Subcutaneous adipose tissue (tissue), 4 donors: ENCODE data around the gene GSTA3. TPM values are rescaled to one million over a fixed set of nuclear protein-coding genes. Genes with fewer than 3 reads are reported as not detected.

Experiments
- total RNA-seq, 4 donors: library from RNA; depleted of rRNA; stranded (reverse); fragments of >200 nt; gene quantifications; one replicate each; pipeline ENCODE4 v1.1.0, GENCODE V29; 2016
- TF ChIP-seq, protein P1 (sequence below): fragments of 450-650 bp; IDR thresholded peaks from one replicate; pipeline ENCODE4 v1.5.1; 2016; ENCODE audit warnings: low read depth, mild to moderate bottlenecking, control low read depth, antibody characterized with exemption, moderate library complexity

Gene GSTA3
- total RNA-seq, 4 donors from 2014 or later: not detected

DNA sequence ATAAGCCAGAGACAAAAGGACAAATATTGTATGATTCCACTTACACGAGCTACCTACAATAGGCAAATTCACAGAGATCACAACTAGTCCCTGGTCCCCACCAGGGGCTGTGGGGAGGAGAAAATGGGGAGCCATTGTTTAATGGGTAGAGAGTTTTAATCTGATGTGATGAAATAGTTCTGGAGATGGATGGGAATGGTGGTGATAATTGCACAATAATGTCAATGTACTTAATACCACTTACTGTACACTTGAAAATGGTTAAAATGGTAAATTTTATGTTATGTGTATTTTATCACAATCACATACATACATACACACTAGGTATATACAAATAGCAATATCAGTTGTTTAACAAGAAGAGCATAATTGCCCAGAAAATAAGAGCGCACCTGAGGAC lies 24.3 kb upstream of the GSTA3 start:
- TF ChIP-seq, protein P1, sequence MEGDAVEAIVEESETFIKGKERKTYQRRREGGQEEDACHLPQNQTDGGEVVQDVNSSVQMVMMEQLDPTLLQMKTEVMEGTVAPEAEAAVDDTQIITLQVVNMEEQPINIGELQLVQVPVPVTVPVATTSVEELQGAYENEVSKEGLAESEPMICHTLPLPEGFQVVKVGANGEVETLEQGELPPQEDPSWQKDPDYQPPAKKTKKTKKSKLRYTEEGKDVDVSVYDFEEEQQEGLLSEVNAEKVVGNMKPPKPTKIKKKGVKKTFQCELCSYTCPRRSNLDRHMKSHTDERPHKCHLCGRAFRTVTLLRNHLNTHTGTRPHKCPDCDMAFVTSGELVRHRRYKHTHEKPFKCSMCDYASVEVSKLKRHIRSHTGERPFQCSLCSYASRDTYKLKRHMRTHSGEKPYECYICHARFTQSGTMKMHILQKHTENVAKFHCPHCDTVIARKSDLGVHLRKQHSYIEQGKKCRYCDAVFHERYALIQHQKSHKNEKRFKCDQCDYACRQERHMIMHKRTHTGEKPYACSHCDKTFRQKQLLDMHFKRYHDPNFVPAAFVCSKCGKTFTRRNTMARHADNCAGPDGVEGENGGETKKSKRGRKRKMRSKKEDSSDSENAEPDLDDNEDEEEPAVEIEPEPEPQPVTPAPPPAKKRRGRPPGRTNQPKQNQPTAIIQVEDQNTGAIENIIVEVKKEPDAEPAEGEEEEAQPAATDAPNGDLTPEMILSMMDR: no peak

DNA sequence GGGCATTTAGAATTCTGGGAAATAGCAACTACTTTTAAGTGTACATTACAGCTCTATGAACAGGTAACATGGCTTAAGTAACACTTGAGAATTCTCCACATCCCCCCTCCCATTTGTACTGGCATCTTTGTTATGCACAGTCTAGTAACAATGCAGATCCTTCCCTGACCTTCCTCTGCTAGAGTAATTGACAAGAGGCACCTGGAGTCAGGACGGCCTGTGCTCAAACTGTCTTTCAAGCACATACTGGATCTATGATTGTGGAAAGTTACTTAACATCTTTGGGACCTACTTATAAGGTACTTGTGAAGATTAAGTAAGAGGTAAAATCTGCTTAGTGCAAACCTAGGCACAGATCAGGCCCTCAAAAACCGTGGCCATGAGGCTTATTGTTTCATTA lies 21.9 kb upstream of the GSTA3 start:
- TF ChIP-seq, protein P1: no peak

DNA sequence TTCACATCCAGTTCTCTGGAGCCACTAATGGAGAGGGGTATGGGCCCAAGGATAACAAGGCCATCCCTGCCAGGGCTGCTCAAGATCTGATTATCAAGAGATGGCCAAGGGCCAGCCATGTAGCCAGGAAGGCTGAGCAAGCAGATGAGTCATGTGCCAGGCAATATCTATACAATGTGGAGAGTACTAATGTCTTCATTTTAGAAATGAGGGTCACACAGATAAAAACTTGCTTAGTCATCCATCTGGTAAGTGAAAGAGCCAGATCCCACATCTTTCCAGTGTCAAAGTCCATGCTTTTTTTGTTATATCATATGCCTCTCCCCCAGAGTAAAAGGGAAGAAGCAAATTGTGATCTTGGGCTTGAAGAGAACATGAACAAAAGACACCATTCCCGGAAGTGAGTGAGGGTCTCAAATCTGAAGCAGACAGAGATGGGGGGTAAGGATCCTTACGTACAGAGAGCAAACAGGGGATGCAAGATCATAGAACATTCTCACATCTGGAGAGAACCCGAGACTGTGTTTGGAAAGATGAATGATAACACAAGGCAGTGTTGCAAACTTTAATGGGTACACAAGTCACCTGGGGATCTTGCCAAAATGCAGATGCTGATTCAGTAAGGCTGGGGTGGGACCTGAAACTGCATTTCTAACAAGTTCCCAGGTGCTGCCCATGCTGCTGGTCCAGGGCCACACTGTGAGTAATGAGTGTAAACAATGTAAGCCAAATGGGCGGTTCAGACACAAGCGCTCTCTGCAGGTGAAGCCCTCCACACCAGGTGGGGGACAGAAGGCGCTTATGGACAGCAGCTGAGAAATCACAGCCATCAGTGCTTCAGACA lies 20.0 kb upstream of the GSTA3 start:
- TF ChIP-seq, protein P1: no peak

DNA sequence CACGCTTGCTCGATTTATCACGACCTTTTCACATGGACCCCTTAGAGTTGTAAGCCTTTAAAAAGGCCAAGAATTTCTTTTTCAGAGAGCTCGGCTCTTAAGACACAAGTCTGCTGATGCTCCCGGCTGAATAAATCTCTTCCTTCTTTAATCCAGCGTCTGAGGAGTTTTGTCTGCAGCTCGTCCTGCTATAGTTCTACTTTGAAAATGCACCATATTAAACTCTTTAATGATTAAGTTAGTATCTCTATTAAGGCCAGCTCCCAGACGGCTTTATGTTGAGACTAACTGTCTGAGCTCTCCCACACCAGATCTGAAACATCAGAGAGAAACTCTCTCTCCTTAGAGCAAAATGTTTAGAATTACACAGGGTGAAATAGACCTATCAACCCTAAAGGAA lies 18.0 kb upstream of the GSTA3 start:
- TF ChIP-seq, protein P1: no peak

DNA sequence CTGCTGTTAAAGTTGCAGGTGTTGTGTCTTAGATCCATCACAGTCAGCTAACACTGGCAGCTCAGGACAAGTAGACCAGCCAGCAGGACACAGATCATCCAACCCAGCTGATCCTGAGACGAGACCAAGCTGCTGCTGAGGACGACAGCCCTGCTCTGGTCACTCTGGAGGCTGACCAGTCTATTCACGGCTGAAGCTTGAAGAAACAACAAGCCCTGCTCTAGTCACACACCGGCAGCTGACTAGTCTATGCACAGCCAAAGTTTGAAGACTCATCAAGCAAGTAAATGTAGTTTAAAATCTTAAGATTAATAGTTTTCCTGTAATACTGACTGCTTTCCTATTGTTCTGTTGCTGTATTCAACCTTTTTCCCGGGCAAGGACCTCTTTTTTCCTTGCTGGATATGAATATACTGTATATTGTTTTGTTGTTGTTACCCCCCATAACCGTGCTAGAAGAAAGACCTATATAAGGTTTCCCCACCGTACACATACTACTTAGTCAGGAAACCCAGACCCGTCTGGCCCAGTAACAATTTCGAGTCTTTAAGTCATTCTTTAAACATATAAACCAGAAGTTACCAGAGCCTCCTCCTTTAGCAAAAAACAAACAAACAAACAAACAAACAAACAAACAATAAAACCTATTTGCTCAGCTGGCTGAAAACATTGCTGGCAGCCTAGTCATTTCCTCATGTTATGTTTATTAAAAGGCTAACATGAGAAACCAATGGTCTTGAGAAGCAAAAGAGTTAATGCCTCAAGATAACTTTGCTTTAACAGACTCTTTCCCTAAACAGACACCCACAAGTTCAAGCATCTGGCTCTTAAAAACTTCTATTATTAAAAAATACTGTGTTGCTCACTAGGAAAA lies 16.7 kb upstream of the GSTA3 start:
- TF ChIP-seq, protein P1: no peak

DNA sequence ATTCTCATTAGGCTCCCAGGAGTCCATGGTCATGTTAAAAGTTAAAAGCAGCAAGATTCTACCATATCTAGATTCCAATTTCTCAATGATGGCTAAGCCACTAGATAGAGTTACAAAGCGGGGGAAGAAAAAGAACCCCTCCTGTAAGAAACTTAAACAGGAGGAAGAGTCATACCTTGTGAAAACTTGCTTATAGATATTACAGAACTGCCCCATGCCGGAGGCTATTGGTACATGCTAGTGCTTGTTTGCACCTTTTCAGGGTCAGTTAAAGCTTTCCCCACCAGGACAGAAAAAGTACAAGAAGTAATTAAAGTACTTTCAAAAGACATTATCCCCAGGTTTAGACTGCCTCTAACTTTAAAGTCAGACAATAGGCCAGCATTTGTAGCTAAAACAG lies 15.5 kb upstream of the GSTA3 start:
- TF ChIP-seq, protein P1: no peak

DNA sequence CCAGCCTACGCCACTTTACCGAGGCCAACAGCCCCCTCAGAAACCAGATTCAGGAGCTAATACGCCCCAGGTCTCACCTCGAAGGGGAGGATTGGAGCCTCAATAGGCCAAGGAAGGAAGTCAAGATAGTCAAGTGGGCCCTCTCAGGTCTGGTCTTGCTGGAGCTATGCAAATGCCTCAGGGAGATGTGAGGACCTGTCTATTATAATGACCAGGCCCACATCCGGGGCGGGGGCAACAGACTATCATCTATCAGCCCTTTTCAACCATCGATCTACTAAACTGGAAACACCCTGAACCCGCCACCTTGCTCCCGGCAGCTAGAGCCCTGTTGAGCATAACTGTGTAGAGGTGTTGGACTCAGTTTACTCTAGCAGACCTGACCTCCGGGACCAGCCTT lies 12.7 kb upstream of the GSTA3 start:
- TF ChIP-seq, protein P1: no peak
